ENCODE data around the gene ASCL5.

Gene ASCL5

DNA sequence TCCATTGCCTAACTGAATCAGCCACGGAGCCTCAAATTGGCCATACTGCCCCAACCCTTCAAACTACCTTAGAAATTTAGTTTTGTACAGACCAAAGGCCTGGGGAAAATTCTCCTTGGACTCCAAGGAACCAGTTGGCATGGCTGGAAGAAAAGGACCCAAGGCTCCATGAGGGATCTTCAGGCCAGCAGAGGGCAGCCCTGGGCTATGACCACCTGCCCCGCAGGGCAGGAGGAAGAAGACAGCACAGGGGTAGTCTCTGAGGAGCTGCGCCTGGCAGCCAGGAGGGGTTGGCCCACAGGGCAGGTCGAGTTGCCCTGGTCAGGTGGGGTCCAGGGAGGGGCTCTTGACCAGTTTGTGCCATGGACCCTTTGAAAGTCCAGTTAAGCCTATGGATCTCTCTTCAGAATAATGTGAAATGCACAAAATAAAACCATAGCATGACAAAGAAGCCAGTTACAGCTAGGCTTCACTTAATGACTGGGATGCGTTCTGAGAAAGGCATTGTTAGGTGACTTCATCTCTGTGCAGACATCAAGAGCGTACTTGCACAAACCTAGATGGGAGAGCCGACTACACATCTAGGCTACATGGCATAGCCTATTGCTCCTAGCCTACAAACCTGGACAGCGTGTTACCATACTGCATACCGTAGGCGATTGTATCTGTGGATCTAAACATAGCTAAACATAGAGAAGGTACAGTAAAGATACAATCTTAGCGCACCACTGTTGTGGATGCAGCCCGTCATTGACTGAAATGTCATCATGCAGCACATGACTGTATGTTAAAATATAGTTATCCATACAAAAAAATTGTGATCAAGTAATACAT, 40.9 kb downstream of the ASCL5 start:
- no peak for DNase-seq (ENCODE audit: low read depth in 2 of 2)

DNA sequence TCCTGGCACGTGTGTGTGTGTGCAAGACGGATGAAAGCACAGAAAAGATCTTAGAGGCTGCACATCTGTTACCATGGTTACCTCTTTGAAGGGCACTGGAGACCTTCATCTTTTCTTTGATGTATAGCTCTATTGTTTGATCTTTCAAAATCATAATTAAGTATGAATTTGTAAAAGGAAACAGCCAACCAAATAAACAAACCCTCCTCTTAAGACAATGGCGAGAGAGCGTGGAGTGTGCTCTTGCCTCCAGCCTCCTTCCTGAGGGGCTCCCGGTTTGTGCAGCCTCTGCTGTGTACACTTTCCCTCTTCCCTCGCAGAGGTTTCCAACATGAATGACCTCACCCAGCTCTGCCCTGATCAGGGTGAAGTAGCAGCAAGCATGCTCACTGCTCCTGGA, 42.7 kb downstream of the ASCL5 start:
- DNase-seq (ENCODE audit: low read depth in 2 of 2), result no peak

DNA sequence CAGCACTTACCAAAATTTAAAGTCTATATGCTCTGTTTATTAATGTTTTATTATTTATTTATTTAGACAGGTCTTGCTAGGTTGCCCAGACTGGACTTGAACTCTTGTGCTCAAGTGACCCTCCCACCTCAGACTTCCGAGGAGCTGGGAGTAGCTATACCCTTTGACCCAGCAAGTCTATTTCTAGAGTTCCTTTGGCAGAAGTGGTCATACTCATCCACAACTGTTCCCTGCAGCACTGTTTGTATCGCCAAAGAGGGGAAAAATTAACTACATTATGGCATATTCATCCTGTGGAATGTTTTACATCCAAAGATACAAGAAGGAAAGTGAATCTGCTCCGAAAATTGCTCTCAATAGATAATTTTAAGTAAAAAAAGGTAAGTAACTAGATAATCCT, 43.2 kb downstream of the ASCL5 start:
- DNase-seq (ENCODE audit: low read depth in 2 of 2), result no peak

DNA sequence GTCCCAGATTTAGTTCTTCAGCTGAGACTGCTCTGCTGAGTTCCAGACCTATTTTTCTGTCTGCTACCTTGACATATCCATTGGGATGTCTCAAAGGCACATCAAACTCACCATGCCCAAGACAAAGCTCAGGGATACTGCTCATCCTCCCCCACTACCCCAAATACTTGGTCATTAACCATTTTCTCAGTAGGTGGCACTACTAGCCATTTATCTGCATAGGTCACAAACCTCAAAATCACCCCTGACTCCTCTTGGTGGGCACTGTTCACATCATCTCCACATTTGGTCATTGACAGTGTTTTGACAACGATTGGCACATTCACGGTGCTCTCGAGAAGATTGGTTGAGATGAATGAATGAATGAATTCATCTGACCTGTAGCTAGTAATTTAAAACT, 46.8 kb downstream of the ASCL5 start:
- no peak for DNase-seq (ENCODE audit: low read depth in 2 of 2)

DNA sequence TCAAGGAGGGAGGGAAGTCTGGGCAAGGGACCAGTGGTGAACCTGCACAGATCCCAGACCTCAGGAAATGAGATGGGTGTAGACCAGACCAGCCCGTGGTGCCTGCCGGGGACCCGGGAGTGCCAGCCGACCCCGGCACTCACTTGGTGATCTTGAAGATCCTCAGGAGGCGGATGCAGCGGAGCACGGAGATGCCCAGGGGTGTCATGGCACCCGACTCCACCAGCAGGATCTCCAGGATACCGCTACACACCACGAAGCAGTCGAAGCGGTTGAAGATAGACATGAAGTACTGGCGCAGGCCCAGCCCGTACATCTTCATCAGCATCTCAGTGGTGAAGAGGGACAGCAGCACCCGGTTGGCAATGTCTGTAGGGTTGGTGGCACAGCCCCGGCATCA, 49.2 kb downstream of the ASCL5 start:
- no peak for DNase-seq (ENCODE audit: low read depth in 2 of 2)

DNA sequence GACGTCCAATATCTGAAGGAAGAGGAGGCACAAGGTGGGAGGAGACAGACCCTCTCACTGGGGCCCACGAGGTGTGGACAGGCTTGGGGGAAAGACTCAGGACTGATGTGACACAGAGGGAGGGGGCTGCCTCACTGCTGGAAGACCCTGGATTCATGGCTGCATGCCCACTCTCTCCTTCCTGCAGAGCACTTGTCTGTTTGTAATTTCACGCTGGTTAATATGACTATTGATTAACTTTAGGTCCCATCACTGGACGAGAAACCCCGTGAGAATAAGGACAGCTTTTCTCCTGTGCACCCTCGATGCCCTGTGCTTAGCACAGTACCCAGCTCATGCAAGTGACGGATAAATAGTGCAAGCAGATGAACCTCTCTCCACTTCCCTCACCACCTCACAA, 49.9 kb downstream of the ASCL5 start:
- no peak for DNase-seq (ENCODE audit: low read depth in 2 of 2)

DNA sequence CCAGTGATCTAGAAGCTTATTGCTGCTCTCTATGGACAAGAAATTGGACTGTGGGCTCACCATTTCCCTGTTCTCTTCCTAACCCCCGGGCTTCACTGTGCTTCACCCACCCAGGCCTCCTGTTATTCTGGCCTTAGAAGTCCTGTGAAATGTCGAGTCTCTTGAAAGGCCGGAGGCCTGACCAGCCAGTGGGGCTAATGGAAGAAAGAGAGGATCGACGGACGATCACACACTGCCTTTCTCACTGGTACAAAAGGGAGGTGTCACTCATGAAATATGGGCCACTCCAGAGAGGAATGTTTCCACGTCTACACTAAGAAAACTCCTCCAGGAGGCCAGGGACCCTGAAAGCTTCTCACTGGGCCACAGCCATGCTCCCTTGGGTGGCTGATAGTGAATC, 50.9 kb downstream of the ASCL5 start:
- no peak for DNase-seq (ENCODE audit: low read depth in 2 of 2)

DNA sequence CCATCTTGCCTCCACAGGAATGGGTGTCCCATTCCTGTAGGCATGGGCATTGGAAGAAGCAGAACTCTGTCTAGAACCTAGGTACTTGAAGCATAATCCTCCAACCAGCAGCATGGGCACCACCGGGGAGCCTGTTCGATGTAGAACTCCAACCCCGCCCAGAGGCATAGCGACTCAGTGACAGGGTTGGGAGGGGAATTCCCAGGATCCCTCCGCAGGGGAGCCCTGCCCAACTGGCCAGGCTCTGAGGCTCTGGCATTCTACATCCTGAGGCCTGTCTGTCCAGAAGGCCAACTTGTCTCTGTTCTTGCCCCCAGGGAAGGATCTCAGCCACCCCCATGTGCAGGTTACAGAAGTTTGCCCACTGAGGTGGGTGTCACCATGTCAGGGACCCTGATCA, 53.0 kb downstream of the ASCL5 start:
- DNase-seq (ENCODE audit: low read depth in 2 of 2), result no peak

DNA sequence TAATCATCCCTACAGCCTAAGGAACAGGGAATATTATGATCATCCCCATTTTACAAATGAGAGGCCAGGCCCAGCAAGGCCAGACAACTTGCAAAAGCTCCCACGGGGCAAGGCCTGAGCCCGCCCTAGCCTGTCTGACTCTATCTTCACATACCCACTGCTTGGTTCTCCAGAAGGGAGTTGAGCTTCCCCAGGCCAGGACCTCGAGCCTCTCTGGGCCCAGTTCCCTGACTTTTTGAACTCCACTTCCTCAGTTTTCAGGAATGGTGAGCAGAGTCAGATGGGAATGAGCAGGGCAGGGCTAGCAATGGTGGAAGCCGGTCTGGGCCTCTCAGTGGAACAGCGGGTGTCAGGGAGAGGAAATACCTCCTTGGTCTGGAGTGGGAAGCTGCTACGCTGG, 54.1 kb downstream of the ASCL5 start:
- DNase-seq (ENCODE audit: low read depth in 2 of 2), result no peak

DNA sequence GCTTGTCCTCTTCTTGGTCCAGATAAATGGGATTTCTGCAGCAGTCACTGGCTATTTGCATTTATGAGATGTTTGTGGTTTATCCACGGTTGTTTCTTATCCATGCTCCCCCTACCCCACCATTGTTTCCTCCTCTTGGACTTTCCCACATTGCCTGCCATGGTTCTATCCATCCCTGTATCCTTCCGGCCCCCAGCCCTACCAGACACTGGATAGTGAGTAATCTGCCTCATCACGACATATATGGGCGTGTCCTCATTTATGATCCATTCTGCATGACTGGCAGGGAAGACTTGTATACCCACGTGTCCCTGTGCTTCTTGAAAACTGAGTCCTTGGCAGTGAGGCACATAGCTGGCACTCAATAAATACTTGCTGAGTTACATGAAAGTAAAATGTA, 54.8 kb downstream of the ASCL5 start:
- DNase-seq (ENCODE audit: low read depth in 2 of 2), result no peak

DNA sequence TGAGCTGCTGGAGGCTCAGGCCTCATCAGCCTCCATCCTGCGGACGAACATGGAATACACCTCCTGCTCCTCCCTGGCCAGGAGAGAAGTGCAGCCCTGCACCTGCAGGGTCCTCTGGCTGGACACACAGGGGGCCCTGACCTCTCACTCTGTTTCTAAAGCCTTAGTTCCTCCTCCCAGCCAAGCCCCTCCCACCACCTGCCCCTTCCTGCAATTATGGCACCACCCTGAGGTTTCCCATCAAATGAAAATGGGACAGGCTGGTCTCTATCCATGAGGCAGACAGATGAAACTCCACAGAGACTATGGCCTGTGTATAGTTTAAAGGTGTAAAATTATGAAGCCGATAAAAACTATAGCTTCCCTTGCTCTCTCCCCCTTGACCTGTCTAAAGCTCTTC, 57.3 kb downstream of the ASCL5 start:
- no peak for DNase-seq (ENCODE audit: low read depth in 2 of 2)

DNA sequence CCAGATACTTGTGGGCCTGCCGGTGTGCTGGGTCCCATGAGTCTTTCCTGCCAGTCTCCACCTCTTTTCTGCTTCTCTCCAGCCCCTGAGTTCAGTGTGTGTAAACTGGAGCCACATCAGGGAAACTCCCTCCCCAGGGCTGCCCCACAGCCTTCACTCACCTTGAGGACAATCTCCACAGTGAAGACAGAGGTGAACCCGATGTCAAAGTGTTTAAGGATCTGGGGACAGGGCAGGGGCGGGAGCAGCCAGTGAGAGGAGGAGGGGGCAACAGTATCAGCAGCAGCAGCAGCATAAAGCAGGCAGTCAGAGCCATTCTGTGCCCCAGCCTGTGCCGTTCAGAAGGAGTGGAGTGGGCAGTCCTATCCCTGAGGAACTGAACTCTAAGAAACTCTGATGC, 58.0 kb downstream of the ASCL5 start:
- DNase-seq (ENCODE audit: low read depth in 2 of 2), result no peak

DNA sequence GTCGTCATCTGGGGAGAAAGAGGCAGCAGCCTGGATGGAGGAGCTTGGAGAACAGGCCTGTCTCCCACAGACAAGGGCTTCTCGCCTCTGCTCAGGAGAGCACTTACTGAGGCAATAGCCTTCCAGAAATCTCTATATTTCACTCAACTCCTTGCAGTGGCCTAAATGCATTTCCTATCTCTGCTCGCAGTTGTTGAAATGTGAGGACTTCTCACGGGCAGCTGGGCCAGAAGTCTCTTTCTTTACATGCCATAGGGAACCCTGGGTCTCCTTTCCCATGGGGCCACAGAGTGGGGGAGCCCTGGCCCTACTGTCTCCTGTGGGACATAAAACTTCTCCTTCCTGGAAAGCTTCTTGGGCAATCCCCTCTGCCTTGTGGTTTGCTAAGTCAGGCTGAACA, 60.0 kb downstream of the ASCL5 start:
- DNase-seq (ENCODE audit: low read depth in 2 of 2), result no peak

DNA sequence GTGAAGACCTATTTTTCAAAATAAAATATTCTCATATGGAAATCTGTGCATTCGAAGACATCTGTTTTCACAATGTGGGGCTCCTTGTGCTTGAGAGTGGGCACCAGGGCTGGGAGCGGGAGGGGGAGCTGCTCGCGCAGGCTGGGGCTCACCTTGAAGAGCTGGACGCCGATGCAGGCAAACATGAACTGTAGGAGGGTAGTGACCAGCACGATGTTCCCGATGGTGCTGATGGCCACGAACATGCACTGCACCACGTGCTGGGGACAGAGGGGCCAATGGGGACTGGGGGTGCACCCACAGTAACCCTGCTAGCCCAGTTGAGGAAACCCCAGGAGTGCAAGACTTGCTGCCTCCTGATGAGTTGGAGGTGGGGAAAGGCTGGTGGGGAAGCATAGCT, 61.3 kb downstream of the ASCL5 start:
- no peak for DNase-seq (ENCODE audit: low read depth in 2 of 2)

DNA sequence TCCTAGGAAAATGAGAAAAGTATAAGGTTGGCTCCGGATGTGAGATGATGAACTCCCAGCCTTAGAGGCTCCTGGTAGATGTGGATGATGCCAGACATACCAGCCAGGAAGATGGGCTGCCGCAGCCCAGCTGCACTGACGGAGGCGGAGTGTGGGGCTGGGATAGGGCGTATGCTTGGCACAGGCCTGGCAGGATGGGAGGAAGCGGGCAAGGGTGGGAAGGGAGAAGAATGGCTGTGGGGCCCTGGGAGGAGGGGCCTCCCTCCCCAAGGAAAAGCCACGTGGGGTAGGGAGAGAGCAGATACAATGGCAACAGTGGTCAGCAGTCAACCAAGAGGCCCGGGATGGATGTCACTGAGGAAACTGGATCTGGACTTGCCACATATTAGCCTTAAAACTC, 62.2 kb downstream of the ASCL5 start:
- no peak for DNase-seq (ENCODE audit: low read depth in 2 of 2)
